ENCODE measurements around the gene WNK4. TPM values are rescaled to one million over a fixed set of nuclear protein-coding genes. Genes with fewer than 3 reads are reported as not detected.

Gene WNK4
- total and polyA plus RNA-seq, 2 donors (not counting 1 experiment from before 2014, with no cell fraction given): under 0.01 to 0.35 TPM

- no peak overlapping the region for H2AFZ ChIP-seq (ENCODE audit: low read length)
- no peaks in the 10 kb centered on the region for H3K9me3 ChIP-seq (ENCODE audit: control insufficient read depth, insufficient read depth, low read depth, low read length)
- no peak overlapping the region for H3K27ac ChIP-seq (ENCODE audit: insufficient read depth, low read length)
- no peaks in the 10 kb centered on the region for H3K27me3 ChIP-seq (ENCODE audit: control insufficient read depth, insufficient read depth, low read length)
- no peak overlapping the region for H3K4me3 ChIP-seq (replicated peaks in 1 of 4; ENCODE audit: control extremely low read depth in 1 of 4, insufficient read depth in 1 of 4, low read depth in 3 of 4, low read length in 4 of 4)
- H3K4me2 ChIP-seq (ENCODE audit: extremely low read depth, insufficient read depth, low read length): no peak overlapping the region
- no peaks in the 10 kb centered on the region for H3K4me1 ChIP-seq (ENCODE audit: control insufficient read depth, extremely low read depth, insufficient read depth, low read length)
- H3K9ac ChIP-seq (ENCODE audit: insufficient read depth, low read length): no peak overlapping the region
- H3K36me3 ChIP-seq (ENCODE audit: control insufficient read depth, insufficient read depth, low read length): peaks cover 9% of the 10 kb centered on the region
- TF ChIP-seq CTCF (conservative IDR thresholded peaks at IDR 0.05 in 1 of 2, IDR thresholded peaks at IDR 0.05 in 1 of 2; ENCODE audit: low read depth in 1 of 2, low read length in 2 of 2) (peak; percentile 100), EZH2 (IDR thresholded peaks at IDR 0.05; ENCODE audit: low read length, missing control alignments) (no peak)
- DNase-seq (ENCODE audit: low read depth in 2 of 2): peak; percentile 54 to 81
- no peaks in the 10 kb centered on the region for H4K20me1 ChIP-seq (ENCODE audit: control insufficient read depth, extremely low read depth, insufficient read depth, low read length)
- no peaks in the 10 kb centered on the region for H3K79me2 ChIP-seq (ENCODE audit: control insufficient read depth, insufficient read depth, low read length)
These were observed 63.0 kb downstream of the WNK4 start for GRCh38 chr17:42843358-42843934.

- no peak within 1 kb of the TSS for H3K9ac ChIP-seq (ENCODE audit: insufficient read depth, low read length)
- TF ChIP-seq CTCF (conservative IDR thresholded peaks at IDR 0.05 in 1 of 2, IDR thresholded peaks at IDR 0.05 in 1 of 2; ENCODE audit: low read depth in 1 of 2, low read length in 2 of 2) (no peak), EZH2 (IDR thresholded peaks at IDR 0.05; ENCODE audit: low read length, missing control alignments) (no peak)
- no peaks in the 10 kb centered on the region for H3K79me2 ChIP-seq (ENCODE audit: control insufficient read depth, insufficient read depth, low read length)
- peaks cover 7% of the 10 kb centered on the region for H3K36me3 ChIP-seq (ENCODE audit: control insufficient read depth, insufficient read depth, low read length)
- no peaks in the 10 kb centered on the region for H3K9me3 ChIP-seq (ENCODE audit: control insufficient read depth, insufficient read depth, low read depth, low read length)
- H2AFZ ChIP-seq (ENCODE audit: low read length): no peak within 1 kb of the TSS
- H3K4me2 ChIP-seq (ENCODE audit: extremely low read depth, insufficient read depth, low read length): no peak within 1 kb of the TSS
- peak in 1 of 2 donors; percentile 39 for DNase-seq (ENCODE audit: low read depth in 2 of 2)
- H3K4me3 ChIP-seq (replicated peaks in 1 of 4; ENCODE audit: control extremely low read depth in 1 of 4, insufficient read depth in 1 of 4, low read depth in 3 of 4, low read length in 4 of 4): no peak within 1 kb of the TSS
- H4K20me1 ChIP-seq (ENCODE audit: control insufficient read depth, extremely low read depth, insufficient read depth, low read length): no peaks in the 10 kb centered on the region
- H3K4me1 ChIP-seq (ENCODE audit: control insufficient read depth, extremely low read depth, insufficient read depth, low read length): no peaks in the 10 kb centered on the region
- H3K27me3 ChIP-seq (ENCODE audit: control insufficient read depth, insufficient read depth, low read length): no peaks in the 10 kb centered on the region
- H3K27ac ChIP-seq (ENCODE audit: insufficient read depth, low read length): no peak within 1 kb of the TSS
These were observed 63.9 kb downstream of the WNK4 start, which contains the start of gene AOC2 for GRCh38 chr17:42844271-42844670. Gene AOC2, plus strand, starts transcription at chr17:42844580. Its CDS starts 47 bp downstream, at chr17:42844627.

GRCh38 chr17:42844761-42845555, 64.5 kb downstream of the WNK4 start:
- TF ChIP-seq EZH2 (IDR thresholded peaks at IDR 0.05; ENCODE audit: low read length, missing control alignments) (no peak), CTCF (conservative IDR thresholded peaks at IDR 0.05 in 1 of 2, IDR thresholded peaks at IDR 0.05 in 1 of 2; ENCODE audit: low read depth in 1 of 2, low read length in 2 of 2) (no peak)
- Histone ChIP-seq H3K9ac (ENCODE audit: insufficient read depth, low read length) (no peak overlapping the region), H2AFZ (ENCODE audit: low read length) (no peak overlapping the region), H3K4me3 (replicated peaks in 1 of 4; ENCODE audit: control extremely low read depth in 1 of 4, insufficient read depth in 1 of 4, low read depth in 3 of 4, low read length in 4 of 4) (no peak overlapping the region), H3K27ac (ENCODE audit: insufficient read depth, low read length) (no peak overlapping the region), H3K36me3 (ENCODE audit: control insufficient read depth, insufficient read depth, low read length) (peaks cover 7% of the 10 kb centered on the region), H3K9me3 (ENCODE audit: control insufficient read depth, insufficient read depth, low read depth, low read length) (no peaks in the 10 kb centered on the region), H3K4me2 (ENCODE audit: extremely low read depth, insufficient read depth, low read length) (no peak overlapping the region), H3K4me1 (ENCODE audit: control insufficient read depth, extremely low read depth, insufficient read depth, low read length) (peaks cover 2% of the 10 kb centered on the region), H3K79me2 (ENCODE audit: control insufficient read depth, insufficient read depth, low read length) (no peaks in the 10 kb centered on the region), H4K20me1 (ENCODE audit: control insufficient read depth, extremely low read depth, insufficient read depth, low read length) (no peaks in the 10 kb centered on the region), H3K27me3 (ENCODE audit: control insufficient read depth, insufficient read depth, low read length) (no peaks in the 10 kb centered on the region)
- no peak for DNase-seq (ENCODE audit: low read depth in 2 of 2)

Data from fibroblast of lung (primary cell).